GM18498 (cell line): ENCODE measurements around the gene CRABP2.

ENCODE experiments used
- ATAC-seq: cut with Tn5 transposase; IDR thresholded peaks from one replicate; pipeline ENCODE4 v1.9.1; 2021; ENCODE audit warnings: mild to moderate bottlenecking, moderate library complexity; ENCODE audit not compliant: unreplicated experiment

The CRABP2 gene

GRCh38 chr1:156742801-156743200 lies 37.4 kb upstream of the CRABP2 start:
- ATAC-seq = no peak

GRCh38 chr1:156742017-156742416 lies 36.6 kb upstream of the CRABP2 start:
- ATAC-seq = no peak

- ATAC-seq = no peak
Measured at GRCh38 chr1:156741481-156741983, 36.1 kb upstream of the CRABP2 start.

- peak; percentile 82 for ATAC-seq
Measured at GRCh38 chr1:156740741-156741480, 35.5 kb upstream of the CRABP2 start, which contains the start of gene MRPL24. TSS of gene MRPL24 (minus strand) at chr1:156741088. CDS start at chr1:156738704, 2,384 bp downstream.

GRCh38 chr1:156740237-156740740 lies 34.9 kb upstream of the CRABP2 start:
- no peak for ATAC-seq

GRCh38 chr1:156738916-156739315 lies 33.5 kb upstream of the CRABP2 start:
- ATAC-seq = no peak

GRCh38 chr1:156738407-156738806 lies 33.0 kb upstream of the CRABP2 start:
- ATAC-seq = no peak

GRCh38 chr1:156733989-156734584 lies 28.7 kb upstream of the CRABP2 start:
- no peak for ATAC-seq

GRCh38 chr1:156728599-156729462 lies 23.4 kb upstream of the CRABP2 start, which contains the start of gene ISG20L2:
TSS of gene ISG20L2 (minus strand) at chr1:156728766. CDS start at chr1:156727652, 1,114 bp downstream.
- ATAC-seq = peak; percentile 91

- ATAC-seq = peak; percentile 62
Measured at GRCh38 chr1:156727926-156728598, 22.7 kb upstream of the CRABP2 start, which contains the start of gene METTL25B. TSS of gene METTL25B (plus strand) at chr1:156728469. CDS start at chr1:156729105, 636 bp downstream.

- ATAC-seq = no peak
Measured at GRCh38 chr1:156727492-156727891, 22.1 kb upstream of the CRABP2 start.

- ATAC-seq = no peak
Measured at GRCh38 chr1:156726549-156727226, 21.3 kb upstream of the CRABP2 start.

GRCh38 chr1:156725683-156726280 lies 20.4 kb upstream of the CRABP2 start:
- ATAC-seq = peak; percentile 35

GRCh38 chr1:156721535-156721934 lies 16.2 kb upstream of the CRABP2 start:
- no peak for ATAC-seq

- ATAC-seq = no peak
Measured at GRCh38 chr1:156721131-156721530, 15.7 kb upstream of the CRABP2 start.

- no peak for ATAC-seq
Measured at GRCh38 chr1:156717351-156717750, 12.0 kb upstream of the CRABP2 start.

GRCh38 chr1:156714830-156715229 lies 9.4 kb upstream of the CRABP2 start:
- no peak for ATAC-seq

GRCh38 chr1:156712626-156713025 lies 7.2 kb upstream of the CRABP2 start:
- ATAC-seq = no peak
